Progenitor cell of endocrine pancreas (in vitro differentiated cells): ENCODE measurements around the gene BMS1. TPM values are rescaled to one million over a fixed set of nuclear protein-coding genes. Genes with fewer than 3 reads are reported as not detected.

ENCODE experiments used
- DNase-seq: peaks from one replicate; pipeline ENCODE4 v3.0.0; 2021; ENCODE audit warnings: low spot score; ENCODE audit not compliant: unreplicated experiment
- H3K27ac Mint-ChIP-seq: 2 replicates; pipeline ENCODE4 v1.8.0; 2021; ENCODE audit warnings: mild to moderate bottlenecking, moderate library complexity, mixed read lengths
- H3K27me3 Mint-ChIP-seq: 2 replicates; pipeline ENCODE4 v1.8.0; 2021; ENCODE audit warnings: mixed read lengths
- H3K36me3 Mint-ChIP-seq: 2 replicates; pipeline ENCODE4 v1.8.0; 2022; ENCODE audit warnings: mixed read lengths; ENCODE audit not compliant: insufficient read depth
- H3K4me1 Mint-ChIP-seq: 2 replicates; pipeline ENCODE4 v1.8.0; 2021; ENCODE audit warnings: low read depth, mixed read lengths
- H3K4me3 Mint-ChIP-seq: 2 replicates; pipeline ENCODE4 v1.8.0; 2021; ENCODE audit warnings: low read depth, mild to moderate bottlenecking, moderate library complexity, mixed read lengths
- H3K9me3 Mint-ChIP-seq: 2 replicates; pipeline ENCODE4 v1.8.0; 2021; ENCODE audit warnings: low read depth, mixed read lengths
- CTCF ChIP-seq: fragments of 200-600 bp; sonication (generic); IDR thresholded peaks from one replicate; pipeline ENCODE4 v1.5.0; 2021; ENCODE audit warnings: antibody characterized with exemption, mild to moderate bottlenecking; ENCODE audit not compliant: unreplicated experiment
- total RNA-seq: library from RNA; stranded (reverse); gene quantifications from 2 replicates; pipeline ENCODE4 v1.2.1, GENCODE V29; 2021

The BMS1 gene
- total RNA-seq, 1 donor from 2014 or later = 22.4 TPM

GRCh38 chr10:42790835-42791234, 8.2 kb downstream of the BMS1 start:
- Mint-ChIP-seq H3K9me3 (no peaks in the 10 kb centered on the region), H3K36me3 (peaks cover 36% of the 10 kb centered on the region), H3K27me3 (no peaks in the 10 kb centered on the region), H3K4me1 (no peaks in the 10 kb centered on the region), H3K27ac (peak overlapping the region; percentile 13), H3K4me3 (no peak overlapping the region)
- no peak for TF ChIP-seq CTCF
- DNase-seq = no peak

GRCh38 chr10:42795701-42796100, 13.1 kb downstream of the BMS1 start:
- no peak for DNase-seq
- no peak overlapping the region for H3K4me3 Mint-ChIP-seq
- H3K36me3 Mint-ChIP-seq = peaks cover 49% of the 10 kb centered on the region
- H3K27me3 Mint-ChIP-seq = no peaks in the 10 kb centered on the region
- H3K27ac Mint-ChIP-seq = no peak overlapping the region
- TF ChIP-seq CTCF = no peak
- H3K4me1 Mint-ChIP-seq = no peaks in the 10 kb centered on the region
- H3K9me3 Mint-ChIP-seq = no peaks in the 10 kb centered on the region

- no peak overlapping the region for H3K27ac Mint-ChIP-seq
- no peak for DNase-seq
- no peaks in the 10 kb centered on the region for H3K4me1 Mint-ChIP-seq
- TF ChIP-seq CTCF = no peak
- H3K27me3 Mint-ChIP-seq = no peaks in the 10 kb centered on the region
- H3K36me3 Mint-ChIP-seq = peaks cover 34% of the 10 kb centered on the region
- H3K4me3 Mint-ChIP-seq = no peak overlapping the region
- no peaks in the 10 kb centered on the region for H3K9me3 Mint-ChIP-seq
These were observed 18.5 kb downstream of the BMS1 start for GRCh38 chr10:42801135-42801534.

GRCh38 chr10:42802876-42803275, 20.3 kb downstream of the BMS1 start:
- Mint-ChIP-seq H3K27ac (no peak overlapping the region), H3K4me1 (no peaks in the 10 kb centered on the region), H3K9me3 (no peaks in the 10 kb centered on the region), H3K27me3 (no peaks in the 10 kb centered on the region), H3K36me3 (peaks cover 28% of the 10 kb centered on the region), H3K4me3 (no peak overlapping the region)
- no peak for DNase-seq
- TF ChIP-seq CTCF = no peak

- Mint-ChIP-seq H3K36me3 (peaks cover 47% of the 10 kb centered on the region), H3K27me3 (no peaks in the 10 kb centered on the region), H3K4me1 (no peaks in the 10 kb centered on the region), H3K9me3 (peaks cover 10% of the 10 kb centered on the region), H3K27ac (no peak overlapping the region), H3K4me3 (no peak overlapping the region)
- TF ChIP-seq CTCF = no peak
- no peak for DNase-seq
These were observed 27.1 kb downstream of the BMS1 start for GRCh38 chr10:42809676-42810075.
